CD4-positive, alpha-beta memory T cell (primary cell): ENCODE data around the gene CDK8. TPM values are rescaled to one million over a fixed set of nuclear protein-coding genes. Genes with fewer than 3 reads are reported as not detected.

Experiments used
- CTCF ChIA-PET: fragments of 350-600 bp; sonication (Branson Sonifier 250); formaldehyde crosslinking; loops from one replicate; lab custom pipeline; 2021; ENCODE audit warnings: inconsistent platforms; ENCODE audit not compliant: partially characterized antibody; lab: Charles Lee
- POLR2A ChIA-PET: fragments of 350-600 bp; sonication (Branson Sonifier 250); formaldehyde crosslinking; loops from one replicate; lab custom pipeline; 2021; ENCODE audit not compliant: partially characterized antibody; lab: Charles Lee
- DNase-seq, 5 donors: peaks; one replicate each; pipeline versions ENCODE4 v3.0.0 to v3.0.0-alpha.2; 2020 to 2022; ENCODE audit warnings: mixed read lengths in 1 of 5
- H3K27ac ChIP-seq: one replicate; pipeline ENCODE4 v1.7.0; 2013; ENCODE audit warnings: low read depth, low read length
- H3K27me3 ChIP-seq: 2 replicates; pipeline ENCODE4 v1.7.0; 2013; ENCODE audit warnings: mild to moderate bottlenecking, low read length, moderate library complexity; ENCODE audit not compliant: insufficient read depth
- H3K36me3 ChIP-seq: 2 replicates; pipeline ENCODE4 v1.7.0; 2013; ENCODE audit warnings: mild to moderate bottlenecking, low read length, moderate library complexity; ENCODE audit not compliant: insufficient read depth
- H3K4me1 ChIP-seq: 2 replicates; pipeline ENCODE4 v1.7.0; 2013; ENCODE audit warnings: mild to moderate bottlenecking, low read length, moderate library complexity; ENCODE audit not compliant: insufficient read depth
- H3K4me3 ChIP-seq, 2 donors: one replicate each; pipeline ENCODE4 v1.7.0; 2013; ENCODE audit warnings: low read length in 2 of 2, mild to moderate bottlenecking in 1 of 2
- H3K9me3 ChIP-seq, 2 donors: one replicate each; pipeline ENCODE4 v1.7.0; 2013; ENCODE audit warnings: low read length in 2 of 2, control low read depth in 1 of 2; ENCODE audit not compliant: control insufficient read depth in 1 of 2
- H3K27ac Mint-ChIP-seq, 7 donors: one replicate each; pipeline ENCODE4 v1.8.0; 2020 to 2021; ENCODE audit warnings: mixed read lengths in 7 of 7, mild to moderate bottlenecking in 6 of 7, inconsistent platforms in 3 of 7, moderate library complexity in 3 of 7
- H3K27me3 Mint-ChIP-seq, 2 donors: one replicate each; pipeline ENCODE4 v1.8.0; 2020 to 2021; ENCODE audit warnings: mixed read lengths in 2 of 2
- H3K36me3 Mint-ChIP-seq, 2 donors: one replicate each; pipeline ENCODE4 v1.8.0; 2020 to 2021; ENCODE audit warnings: mixed read lengths in 2 of 2, inconsistent platforms in 1 of 2, mild to moderate bottlenecking in 1 of 2
- H3K4me1 Mint-ChIP-seq, 4 donors: one replicate each; pipeline ENCODE4 v1.8.0; 2020 to 2021; ENCODE audit warnings: mixed read lengths in 4 of 4, mild to moderate bottlenecking in 1 of 4
- H3K4me3 Mint-ChIP-seq, 8 donors: one replicate each; pipeline ENCODE4 v1.8.0; 2020 to 2021; ENCODE audit warnings: mixed read lengths in 8 of 8, mild to moderate bottlenecking in 7 of 8, moderate library complexity in 6 of 8, inconsistent platforms in 3 of 8
- H3K9me3 Mint-ChIP-seq, 8 donors: one replicate each; pipeline ENCODE4 v1.8.0; 2020 to 2021; ENCODE audit warnings: mixed read lengths in 8 of 8, mild to moderate bottlenecking in 5 of 8, inconsistent platforms in 3 of 8, moderate library complexity in 1 of 8
- intact Hi-C: fragments of 100-400 bp; cut with micrococcal nuclease; formaldehyde crosslinking; loops from one replicate; pipeline ENCODE4 v1.15.1; 2023
- polyA plus RNA-seq, 2 donors: library from polyadenylated mRNA; unstranded; fragments of 300-500 nt; fragmentation: Illumina TruSeq; gene quantifications; one replicate each; pipeline ENCODE4 v1.2.3, GENCODE V29; 2021
- total RNA-seq, 2 experiments: library from RNA; stranded (reverse); gene quantifications; one replicate each; pipeline ENCODE4 v1.2.3, GENCODE V29; 2021

The CDK8 gene
- total and polyA plus RNA-seq, 4 experiments from 2014 or later: 4.7 to 11.7 (median 8.6) TPM

- peaks cover 0 to 2% (median 0%) of the 10 kb centered on the region in 4 donors for H3K4me1 Mint-ChIP-seq
- H3K27me3 Mint-ChIP-seq: no peaks in the 10 kb centered on the region
- H3K27ac Mint-ChIP-seq: no peak overlapping the region
- Histone ChIP-seq H3K4me1 (no peaks in the 10 kb centered on the region), H3K9me3 (no peaks in the 10 kb centered on the region), H3K27ac (no peak overlapping the region), H3K4me3 (no peak overlapping the region), H3K36me3 (peaks cover 3% of the 10 kb centered on the region), H3K27me3 (no peaks in the 10 kb centered on the region)
- CTCF ChIA-PET: no interaction called here
- POLR2A ChIA-PET: no interaction called here
- H3K36me3 Mint-ChIP-seq: peaks cover 20 to 32% of the 10 kb centered on the region in 2 donors
- H3K9me3 Mint-ChIP-seq: no peaks in the 10 kb centered on the region
- intact Hi-C loops: no loop called here
- no peak overlapping the region for H3K4me3 Mint-ChIP-seq
- no peak for DNase-seq
These were observed 95.0 kb downstream of the CDK8 start for GRCh38 chr13:26348966-26349365.

- Mint-ChIP-seq H3K9me3 (no peaks in the 10 kb centered on the region), H3K27me3 (no peaks in the 10 kb centered on the region), H3K4me3 (no peak overlapping the region), H3K4me1 (peaks cover 0 to 3% (median 0%) of the 10 kb centered on the region in 4 donors), H3K27ac (peak overlapping the region in 1 of 7 donors; percentile 1), H3K36me3 (peaks cover 20 to 46% of the 10 kb centered on the region in 2 donors)
- no peaks in the 10 kb centered on the region for H3K4me1 ChIP-seq
- no peak overlapping the region for H3K27ac ChIP-seq
- CTCF ChIA-PET: no interaction called here
- intact Hi-C loops: no loop called here
- no peaks in the 10 kb centered on the region for H3K36me3 ChIP-seq
- no peaks in the 10 kb centered on the region for H3K27me3 ChIP-seq
- H3K4me3 ChIP-seq: no peak overlapping the region
- POLR2A ChIA-PET: no interaction called here
- DNase-seq: no peak
- H3K9me3 ChIP-seq: no peaks in the 10 kb centered on the region
These were observed 108.3 kb downstream of the CDK8 start for GRCh38 chr13:26362261-26362660.

GRCh38 chr13:26370553-26370952 lies 116.6 kb downstream of the CDK8 start:
- ChIA-PET POLR2A (no interaction called here), CTCF (no interaction called here)
- Histone ChIP-seq H3K27me3 (no peaks in the 10 kb centered on the region), H3K4me1 (peaks cover 8% of the 10 kb centered on the region), H3K27ac (no peak overlapping the region), H3K36me3 (no peaks in the 10 kb centered on the region), H3K4me3 (no peak overlapping the region), H3K9me3 (no peaks in the 10 kb centered on the region)
- no peak overlapping the region for H3K27ac Mint-ChIP-seq
- intact Hi-C loops: no loop called here
- DNase-seq: no peak
- peaks cover 11 to 14% (median 12%) of the 10 kb centered on the region in 4 donors for H3K4me1 Mint-ChIP-seq
- no peaks in the 10 kb centered on the region for H3K27me3 Mint-ChIP-seq
- no peaks in the 10 kb centered on the region for H3K9me3 Mint-ChIP-seq
- no peak overlapping the region for H3K4me3 Mint-ChIP-seq
- H3K36me3 Mint-ChIP-seq: peaks cover 3 to 16% of the 10 kb centered on the region in 2 donors

- no peak overlapping the region for H3K27ac ChIP-seq
- H3K27ac Mint-ChIP-seq: peak overlapping the region in 4 of 7 donors; percentile 9 to 55 (median 50)
- CTCF ChIA-PET: no interaction called here
These were observed 118.8 kb downstream of the CDK8 start for GRCh38 chr13:26372747-26373146.

GRCh38 chr13:26376430-26376829 lies 122.5 kb downstream of the CDK8 start:
- H3K36me3 Mint-ChIP-seq: peaks cover under 1 to 3% of the 10 kb centered on the region in 2 donors

More at GRCh38 chr13:26372747-26373146, 118.8 kb downstream of the CDK8 start:
- H3K27me3 Mint-ChIP-seq: no peaks in the 10 kb centered on the region
- no peaks in the 10 kb centered on the region for H3K9me3 ChIP-seq
- no peak overlapping the region for H3K4me3 ChIP-seq
- intact Hi-C loops: no loop called here
- no peaks in the 10 kb centered on the region for H3K36me3 ChIP-seq
- peaks cover 3 to 4% of the 10 kb centered on the region in 2 donors for H3K36me3 Mint-ChIP-seq
- no peaks in the 10 kb centered on the region for H3K9me3 Mint-ChIP-seq
- H3K4me3 Mint-ChIP-seq: no peak overlapping the region
- POLR2A ChIA-PET: no interaction called here
- H3K4me1 Mint-ChIP-seq: peaks cover 12 to 14% (median 13%) of the 10 kb centered on the region in 4 donors
- H3K27me3 ChIP-seq: no peaks in the 10 kb centered on the region
- peak in 3 of 5 donors; percentile 1 to 10 (median 5) for DNase-seq
- peaks cover 8% of the 10 kb centered on the region for H3K4me1 ChIP-seq

GRCh38 chr13:26377038-26377437 lies 123.1 kb downstream of the CDK8 start:
- Histone ChIP-seq H3K9me3 (no peaks in the 10 kb centered on the region), H3K4me3 (no peak overlapping the region), H3K36me3 (no peaks in the 10 kb centered on the region), H3K4me1 (peaks cover 8% of the 10 kb centered on the region), H3K27ac (no peak overlapping the region), H3K27me3 (no peaks in the 10 kb centered on the region)
- no peak overlapping the region for H3K27ac Mint-ChIP-seq
- H3K4me1 Mint-ChIP-seq: peaks cover 9 to 20% (median 17%) of the 10 kb centered on the region in 4 donors
- H3K36me3 Mint-ChIP-seq: peaks cover 0 to 3% of the 10 kb centered on the region in 2 donors
- H3K4me3 Mint-ChIP-seq: no peak overlapping the region
- ChIA-PET POLR2A (no interaction called here), CTCF (interaction anchor here (0.5 to 2.0 kb wide), 2 partner anchors 120 to 192 kb away, joined by 3 to 7 read pairs; no protein-coding TSS in a partner anchor)
- intact Hi-C loops: no loop called here
- no peaks in the 10 kb centered on the region for H3K9me3 Mint-ChIP-seq
- H3K27me3 Mint-ChIP-seq: no peaks in the 10 kb centered on the region
- DNase-seq: no peak

More at GRCh38 chr13:26376430-26376829, 122.5 kb downstream of the CDK8 start:
- ChIA-PET CTCF (interaction anchor here (0.7 to 2.0 kb wide), 2 partner anchors 191 to 192 kb away, joined by 3 to 7 read pairs; no protein-coding TSS in a partner anchor), POLR2A (no interaction called here)
- Mint-ChIP-seq H3K4me3 (no peak overlapping the region), H3K27ac (no peak overlapping the region), H3K4me1 (peaks cover 9 to 18% (median 15%) of the 10 kb centered on the region in 4 donors), H3K9me3 (no peaks in the 10 kb centered on the region), H3K27me3 (no peaks in the 10 kb centered on the region)
- intact Hi-C loops: no loop called here
- no peak for DNase-seq
- Histone ChIP-seq H3K9me3 (no peaks in the 10 kb centered on the region), H3K4me3 (no peak overlapping the region), H3K27ac (no peak overlapping the region), H3K4me1 (peaks cover 8% of the 10 kb centered on the region), H3K27me3 (no peaks in the 10 kb centered on the region), H3K36me3 (no peaks in the 10 kb centered on the region)

- Histone ChIP-seq H3K9me3 (no peaks in the 10 kb centered on the region), H3K4me3 (no peak overlapping the region), H3K27ac (no peak overlapping the region), H3K27me3 (no peaks in the 10 kb centered on the region), H3K4me1 (no peaks in the 10 kb centered on the region), H3K36me3 (no peaks in the 10 kb centered on the region)
- ChIA-PET CTCF (interaction anchor here (2.0 kb wide), 1 partner anchor 193 kb away, joined by 7 read pairs; no protein-coding TSS in a partner anchor), POLR2A (no interaction called here)
- Mint-ChIP-seq H3K9me3 (no peaks in the 10 kb centered on the region), H3K36me3 (no peaks in the 10 kb centered on the region), H3K27ac (no peak overlapping the region), H3K4me1 (peaks cover 3 to 13% (median 10%) of the 10 kb centered on the region in 4 donors), H3K4me3 (no peak overlapping the region), H3K27me3 (no peaks in the 10 kb centered on the region)
- intact Hi-C loops: no loop called here
- no peak for DNase-seq
These were observed 124.2 kb downstream of the CDK8 start for GRCh38 chr13:26378116-26378515.
